Fibroblast of skin of left quadriceps (primary cell): ENCODE results near the gene C6orf89.
"Not testable (repeated sequence)": the region's sequence is repeated elsewhere in the genome, so short reads cannot be mapped to it uniquely, and the experiment has no call there.

Experiments
- DNase-seq, 2 experiments: peaks; one replicate each; pipeline ENCODE4 v3.0.0-alpha.2; 2013; ENCODE audit warnings: low read depth in 2 of 2

Gene C6orf89

GRCh38 chr6:36947570-36948351, 62.0 kb downstream of the C6orf89 start:
- no peak for DNase-seq

- DNase-seq = not testable (repeated sequence)
Observed at GRCh38 chr6:36949076-36949475, 63.3 kb downstream of the C6orf89 start.

- DNase-seq = no peak
Observed at GRCh38 chr6:36949636-36950035, 63.9 kb downstream of the C6orf89 start.

GRCh38 chr6:36953931-36954261, 68.1 kb downstream of the C6orf89 start:
- no peak for DNase-seq

GRCh38 chr6:36954262-36954931, 68.6 kb downstream of the C6orf89 start, which contains the start of gene PI16:
Gene PI16 (plus strand): TSS chr6:36954738. CDS start chr6:36954761, 23 bp downstream.
- no peak for DNase-seq

GRCh38 chr6:36955136-36955535, 69.4 kb downstream of the C6orf89 start:
- DNase-seq = no peak

GRCh38 chr6:36955671-36956445, 70.1 kb downstream of the C6orf89 start:
- DNase-seq = no peak

GRCh38 chr6:36956446-36956820, 70.7 kb downstream of the C6orf89 start:
- no peak for DNase-seq

GRCh38 chr6:36957773-36958271, 72.1 kb downstream of the C6orf89 start:
- no peak for DNase-seq

- no peak for DNase-seq
Observed at GRCh38 chr6:36958775-36959554, 73.2 kb downstream of the C6orf89 start.

DNA sequence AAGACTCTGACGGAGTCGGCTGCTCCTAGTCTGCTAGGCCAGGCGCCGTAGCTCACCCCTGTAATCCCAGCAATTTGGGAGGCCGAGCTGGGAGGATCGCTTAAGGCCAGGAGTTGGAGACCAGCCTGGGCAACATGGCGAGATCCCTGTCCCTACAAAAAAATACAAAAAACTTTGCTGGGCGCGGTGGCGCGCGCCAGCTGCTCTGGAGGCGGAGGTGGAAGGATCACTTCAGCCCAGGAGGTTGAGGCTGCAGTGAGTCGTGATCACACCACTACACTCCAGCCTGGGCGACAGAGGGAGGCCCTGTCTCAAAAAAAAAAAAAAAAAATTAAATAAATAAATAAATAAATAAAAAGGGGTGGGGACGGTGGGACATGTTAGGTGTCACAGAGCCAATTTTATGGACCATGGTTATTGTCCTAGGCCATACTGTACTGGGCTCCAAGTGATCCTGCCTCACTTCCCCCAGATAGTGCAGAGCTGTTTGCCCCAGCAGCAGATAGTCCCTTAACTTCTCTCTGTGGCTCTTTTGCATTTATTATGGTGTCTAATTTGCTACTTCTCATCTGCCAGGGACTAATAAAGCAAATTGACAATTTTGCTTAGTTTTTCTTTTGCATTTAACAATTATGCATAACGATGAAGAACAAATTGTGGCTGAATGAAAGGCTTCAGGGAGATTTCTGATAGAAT, 74.0 kb downstream of the C6orf89 start:
- DNase-seq = no peak

DNA sequence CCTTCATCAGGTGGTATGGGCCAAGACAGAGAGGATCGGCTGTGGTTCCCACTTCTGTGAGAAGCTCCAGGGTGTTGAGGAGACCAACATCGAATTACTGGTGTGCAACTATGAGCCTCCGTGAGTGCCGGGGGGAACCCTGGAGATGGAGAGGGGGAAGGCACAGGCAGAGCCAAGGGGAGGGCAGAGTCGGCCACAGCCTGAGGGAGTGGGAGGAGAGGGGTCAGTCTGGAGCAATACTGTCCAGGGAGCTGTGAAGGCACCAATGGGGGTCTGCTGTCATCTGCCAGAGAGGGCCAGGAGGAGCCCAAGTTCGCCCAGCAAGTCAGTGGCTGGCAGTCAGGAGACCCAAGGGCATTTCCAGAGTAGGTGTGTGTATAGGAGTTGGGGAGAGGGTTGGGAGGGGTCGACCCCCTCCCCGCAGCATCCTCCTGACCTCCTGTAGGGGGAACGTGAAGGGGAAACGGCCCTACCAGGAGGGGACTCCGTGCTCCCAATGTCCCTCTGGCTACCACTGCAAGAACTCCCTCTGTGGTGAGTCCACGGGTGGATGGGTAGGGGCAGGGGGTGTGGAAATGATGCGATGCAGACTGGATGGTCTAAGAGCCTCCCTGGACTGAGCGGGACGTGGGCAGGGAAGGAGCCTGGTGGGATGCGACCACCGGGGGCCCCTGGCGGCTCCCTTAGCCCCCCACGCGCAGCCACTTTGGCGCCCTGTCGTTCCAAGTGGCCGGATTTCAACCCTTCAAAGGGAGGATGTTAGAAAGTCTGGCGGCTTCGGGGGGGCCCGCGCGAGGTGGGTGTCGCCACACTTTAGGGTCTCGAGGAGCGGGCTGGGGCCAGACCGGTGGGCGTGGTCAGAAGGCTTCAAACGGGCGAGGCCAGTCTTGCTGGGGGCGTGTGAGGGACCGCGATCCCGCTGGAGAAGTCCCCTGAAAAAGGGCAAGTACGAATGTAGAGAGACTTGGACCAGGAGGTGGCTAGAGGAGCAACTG, 76.0 kb downstream of the C6orf89 start:
- DNase-seq = no peak

DNA sequence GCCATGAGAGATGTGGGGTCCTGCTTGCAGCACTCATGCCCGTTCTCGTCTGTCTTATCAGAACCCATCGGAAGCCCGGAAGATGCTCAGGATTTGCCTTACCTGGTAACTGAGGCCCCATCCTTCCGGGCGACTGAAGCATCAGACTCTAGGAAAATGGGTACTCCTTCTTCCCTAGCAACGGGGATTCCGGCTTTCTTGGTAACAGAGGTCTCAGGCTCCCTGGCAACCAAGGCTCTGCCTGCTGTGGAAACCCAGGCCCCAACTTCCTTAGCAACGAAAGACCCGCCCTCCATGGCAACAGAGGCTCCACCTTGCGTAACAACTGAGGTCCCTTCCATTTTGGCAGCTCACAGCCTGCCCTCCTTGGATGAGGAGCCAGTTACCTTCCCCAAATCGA, 77.1 kb downstream of the C6orf89 start:
- DNase-seq = no peak

DNA sequence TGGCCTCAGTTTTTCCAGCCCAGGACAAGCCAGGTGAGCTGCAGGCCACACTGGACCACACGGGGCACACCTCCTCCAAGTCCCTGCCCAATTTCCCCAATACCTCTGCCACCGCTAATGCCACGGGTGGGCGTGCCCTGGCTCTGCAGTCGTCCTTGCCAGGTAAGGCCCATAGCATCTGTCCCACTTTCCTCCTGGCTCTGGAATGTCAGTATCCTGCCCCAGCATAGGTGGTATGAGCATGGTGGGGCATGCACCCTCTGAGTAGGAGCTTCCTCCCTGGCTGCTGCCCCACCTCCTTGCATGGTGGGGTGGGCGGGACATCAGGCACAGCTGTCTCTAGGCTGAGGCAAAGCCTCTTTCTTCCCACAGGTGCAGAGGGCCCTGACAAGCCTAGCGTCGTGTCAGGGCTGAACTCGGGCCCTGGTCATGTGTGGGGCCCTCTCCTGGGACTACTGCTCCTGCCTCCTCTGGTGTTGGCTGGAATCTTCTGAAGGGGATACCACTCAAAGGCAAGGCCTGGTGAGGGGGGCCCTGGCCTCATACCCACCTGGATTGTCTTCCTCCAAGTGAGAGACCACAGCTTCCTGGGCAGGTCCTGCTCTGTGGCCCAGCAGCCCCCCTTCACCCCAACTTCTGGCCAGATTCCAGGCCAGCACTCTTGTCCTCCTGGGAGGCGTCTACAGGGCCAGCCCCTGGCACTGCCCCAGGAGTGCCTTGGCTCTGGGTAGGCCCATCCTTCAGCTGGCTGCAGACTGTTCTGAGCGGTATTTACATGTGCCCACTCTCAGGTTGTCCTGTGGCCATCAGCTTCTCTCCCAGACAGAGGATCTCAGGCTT, 77.9 kb downstream of the C6orf89 start:
- DNase-seq = no peak

- no peak for DNase-seq
Observed at GRCh38 chr6:36964349-36964748, 78.6 kb downstream of the C6orf89 start.

DNA sequence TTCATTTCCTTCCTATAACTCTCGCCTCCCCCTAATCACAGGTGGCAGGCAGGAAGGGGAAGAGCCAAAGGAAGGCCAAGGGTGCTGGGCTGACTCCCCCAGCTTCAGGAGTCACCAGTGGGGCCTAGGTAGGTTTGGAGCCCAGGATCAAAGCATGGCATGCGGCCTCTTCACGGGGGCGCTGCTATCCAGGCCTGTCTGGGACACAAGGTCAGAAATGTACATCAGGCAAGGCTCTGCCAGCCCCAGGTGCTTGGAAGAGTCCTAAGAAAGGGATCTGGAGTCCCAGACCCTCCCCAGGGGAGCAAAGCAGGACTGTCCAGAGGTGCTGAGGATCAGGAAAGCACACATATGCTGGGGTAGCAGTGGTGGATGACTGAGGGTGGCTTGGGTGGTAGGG, 79.2 kb downstream of the C6orf89 start:
- no peak for DNase-seq

- no peak for DNase-seq
Observed at GRCh38 chr6:36967301-36967700, 81.5 kb downstream of the C6orf89 start.

DNA sequence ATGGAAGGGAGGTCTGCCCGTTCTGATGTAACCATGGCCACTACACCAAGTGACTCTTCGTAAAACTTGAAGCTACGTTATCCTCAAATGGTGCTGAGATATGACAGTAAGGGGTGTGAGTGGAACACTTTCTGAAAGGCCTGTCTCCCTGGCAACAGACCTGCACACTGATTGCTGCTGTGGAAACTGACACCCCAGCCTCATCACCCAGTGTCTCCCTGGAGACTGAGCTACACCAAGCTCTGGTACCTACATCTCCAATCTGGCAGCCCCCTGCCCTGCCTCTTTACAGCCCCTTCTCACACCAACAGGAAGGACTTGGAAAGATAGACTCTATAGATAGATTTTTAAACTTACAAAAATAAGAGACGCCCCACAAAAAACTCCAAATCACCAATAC, 82.0 kb downstream of the C6orf89 start:
- DNase-seq = no peak
